Suprapubic skin (tissue), 3 donors: Measurements from ENCODE around the gene CHRNA9.

Experiments
- CTCF ChIP-seq, 2 donors: fragments of 200-600 bp in 1 of 2; fragments of 450-650 bp in 1 of 2; sonication (generic) in 1 of 2; IDR thresholded peaks; one replicate each; pipeline ENCODE4 v1.5.1; 2016 to 2019; ENCODE audit warnings: antibody characterized with exemption in 2 of 2, mild to moderate bottlenecking in 1 of 2, moderate library complexity in 1 of 2
- POLR2A ChIP-seq, 2 donors: fragments of 450-650 bp; IDR thresholded peaks; one replicate each; pipeline ENCODE4 v1.6.1; 2017; ENCODE audit warnings: antibody characterized with exemption in 2 of 2, mild to moderate bottlenecking in 2 of 2, moderate library complexity in 2 of 2

- TF ChIP-seq CTCF (IDR thresholded peaks at IDR 0.05) (no peak), POLR2A (IDR thresholded peaks at IDR 0.05) (no peak)
Measured at GRCh38 chr4:40394236-40394635, 59.1 kb downstream of the CHRNA9 start.
